Measurements from ENCODE around the gene F11R.
A peak's percentile ranks its signal among the peaks of the same experiment; 100 is the strongest.
"Not testable (repeated sequence)": the region's sequence is repeated elsewhere in the genome, so short reads cannot be mapped to it uniquely, and the experiment has no call there.

Gene F11R

GRCh38 chr1:161009602-161010211, 11.2 kb downstream of the F11R start:
- no peak for DNase-seq

GRCh38 chr1:161008869-161009510, 12.0 kb downstream of the F11R start:
- no peak for DNase-seq

- no peak for DNase-seq
These were observed 13.6 kb downstream of the F11R start for GRCh38 chr1:161007369-161007768.

DNA sequence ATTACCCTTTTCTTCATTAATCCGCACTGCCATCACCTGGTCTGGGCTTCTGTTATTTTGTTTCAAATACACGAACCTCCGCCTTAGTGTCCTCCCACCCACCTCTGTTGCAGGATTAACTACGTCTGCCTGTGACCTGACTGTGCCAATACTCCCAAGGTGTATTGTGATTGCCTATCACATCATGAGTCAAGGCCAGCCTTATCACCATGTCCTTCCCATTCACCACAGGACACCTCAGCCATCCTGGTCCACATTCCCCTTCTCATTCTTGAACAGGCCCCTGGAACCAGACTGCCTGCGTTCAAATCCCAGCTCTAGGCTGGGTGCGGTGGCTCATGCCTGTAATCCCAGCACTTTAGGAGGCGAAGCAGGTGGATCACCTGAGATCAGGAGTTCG, 14.4 kb downstream of the F11R start:
- no peak for DNase-seq

DNA sequence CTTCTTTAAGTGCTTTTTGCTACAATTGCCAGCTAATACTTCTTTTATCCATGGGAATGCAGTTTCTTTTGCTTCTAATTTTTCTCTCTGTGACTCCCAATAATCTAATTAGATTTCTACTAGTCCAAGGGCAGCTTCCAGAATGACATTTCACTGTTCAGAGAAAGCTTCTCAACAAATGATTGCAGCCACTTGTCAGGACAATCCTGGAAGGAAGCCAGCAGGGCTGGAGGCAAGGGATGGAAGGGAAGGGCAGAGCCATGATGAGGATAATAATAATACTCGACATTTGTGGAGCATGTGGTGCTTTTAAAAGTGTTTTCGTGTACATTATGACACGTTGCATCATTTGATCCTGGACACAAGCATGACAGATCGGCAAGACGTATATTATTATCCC, 19.4 kb downstream of the F11R start:
- DNase-seq, result peak; percentile 28

DNA sequence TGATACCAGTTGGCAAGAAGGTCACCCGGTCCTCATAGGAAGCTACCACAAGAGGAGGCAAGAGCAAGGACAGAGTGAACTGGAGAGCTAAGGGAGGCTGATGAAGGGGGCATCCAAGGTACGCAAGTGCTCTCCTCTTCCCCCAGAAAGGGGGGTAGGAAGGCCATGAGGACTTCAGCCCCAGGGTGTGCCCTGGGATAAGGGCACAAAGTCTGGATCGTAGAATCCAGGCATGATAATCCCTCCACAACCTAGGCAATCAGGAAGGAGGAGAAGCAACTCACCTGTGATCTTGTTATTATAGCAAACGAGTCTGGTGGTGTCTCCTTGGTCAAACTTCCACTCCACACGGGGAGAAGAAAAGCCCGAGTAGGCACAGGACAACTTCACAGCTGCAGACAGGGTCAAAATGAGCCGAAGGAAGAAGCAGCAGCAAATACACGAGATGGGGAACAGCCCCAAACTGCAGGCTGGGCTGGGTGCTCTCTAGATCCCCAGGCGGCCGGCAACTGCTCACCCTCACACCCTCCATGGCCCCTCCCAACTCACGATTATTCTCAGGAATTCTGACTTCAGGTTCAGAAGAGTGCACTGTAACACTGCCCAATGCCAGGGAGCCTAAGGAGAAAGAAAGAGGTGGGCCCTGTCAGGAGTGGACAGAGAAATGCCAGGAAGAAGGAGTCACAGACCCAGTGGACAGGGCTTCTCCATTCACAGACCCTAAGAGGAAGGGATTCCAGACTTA, 20.0 kb downstream of the F11R start:
- no peak for DNase-seq

DNA sequence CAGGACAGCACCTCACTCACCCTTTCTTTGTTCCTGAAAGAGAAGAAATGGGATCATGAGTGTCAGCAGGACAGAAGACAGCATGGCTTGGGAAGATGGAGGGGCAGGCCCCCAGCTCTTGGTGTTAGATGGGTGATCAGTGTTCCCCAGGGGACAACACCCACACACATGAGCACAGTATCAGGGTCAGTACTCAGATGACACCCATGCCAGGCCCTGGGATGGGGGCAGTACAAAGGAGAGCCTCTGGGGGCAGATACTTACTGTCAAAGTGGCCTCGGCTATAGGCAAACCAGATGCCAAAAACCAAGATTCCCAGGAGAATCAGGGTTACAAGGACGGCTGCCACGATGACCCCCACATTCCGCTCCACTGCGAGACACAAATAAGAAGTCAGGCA, 21.6 kb downstream of the F11R start:
- no peak for DNase-seq

DNA sequence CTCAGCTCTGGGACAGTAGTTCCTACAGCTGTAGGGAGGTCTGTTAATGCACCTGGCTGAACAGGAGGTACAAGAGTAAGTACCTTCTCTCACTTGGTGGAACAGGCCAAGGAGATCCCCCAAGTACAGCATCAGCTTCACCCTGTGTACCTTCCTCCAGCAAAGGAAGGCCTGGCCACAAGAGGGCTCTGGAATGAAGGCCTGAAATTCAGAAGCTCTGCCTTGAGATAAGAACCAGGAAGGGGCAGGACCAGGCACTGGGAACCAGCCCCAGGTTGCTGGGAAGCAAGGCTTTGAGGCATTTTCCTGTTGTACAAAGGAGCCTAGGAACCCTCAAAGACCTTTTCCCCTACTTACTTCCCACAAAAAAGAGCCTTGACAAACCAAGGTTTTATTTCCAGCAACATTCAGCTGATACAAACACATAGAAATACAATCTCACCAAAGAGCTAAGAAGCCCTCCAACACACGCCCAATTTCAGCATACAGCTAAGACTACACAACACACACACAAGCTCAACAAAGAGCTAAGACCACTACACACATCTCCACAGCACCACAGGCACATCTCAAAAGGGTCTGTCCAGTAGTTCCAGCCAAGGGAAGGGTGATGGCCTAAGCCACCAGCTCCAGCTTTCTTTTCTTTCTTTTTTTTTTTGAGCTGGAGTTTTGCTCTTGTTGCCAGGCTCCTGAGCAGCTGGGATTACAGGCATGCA, 23.5 kb downstream of the F11R start:
- peak; percentile 11 for DNase-seq

- no peak for DNase-seq
These were observed 24.8 kb downstream of the F11R start for GRCh38 chr1:160996178-160996577.

- DNase-seq, result peak; percentile 25
These were observed 27.3 kb downstream of the F11R start for GRCh38 chr1:160993544-160994193.

- DNase-seq, result not testable (repeated sequence)
These were observed 28.9 kb downstream of the F11R start for GRCh38 chr1:160992036-160992435.

DNA sequence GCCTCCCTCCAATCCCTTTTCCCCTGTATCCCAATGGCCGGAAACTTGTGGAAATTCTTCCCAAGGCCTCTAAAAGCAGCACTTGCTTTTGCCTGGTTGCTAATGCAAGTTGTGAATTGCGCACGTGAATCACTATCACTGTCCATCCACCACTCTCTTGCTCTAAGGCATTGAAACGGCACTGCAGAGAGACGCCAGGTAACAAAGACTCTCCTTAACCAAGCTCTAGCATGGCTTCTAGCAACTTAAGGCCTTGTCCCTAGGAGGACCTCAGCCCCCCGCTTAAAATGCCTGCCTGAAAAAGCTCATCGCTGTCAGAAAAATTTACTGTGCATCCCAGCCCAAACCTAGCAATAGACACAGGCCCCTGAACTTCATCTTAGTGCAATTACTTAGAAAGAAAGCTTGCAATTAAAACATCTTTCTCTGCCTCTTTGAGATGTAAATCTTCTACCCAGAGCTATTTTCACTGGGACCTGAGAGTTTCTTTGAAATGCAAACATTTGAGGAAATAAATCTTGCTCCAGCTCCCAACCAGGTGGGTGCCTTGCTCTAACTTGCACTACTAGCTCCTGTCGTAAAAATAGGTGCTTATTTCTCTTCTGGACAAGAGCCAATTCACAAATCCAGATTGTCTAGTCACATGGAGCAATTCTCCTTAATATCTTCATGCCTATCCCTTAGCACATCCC, 33.4 kb downstream of the F11R start:
- DNase-seq, result no peak

GRCh38 chr1:160985723-160986122, 35.2 kb downstream of the F11R start:
- DNase-seq, result no peak

GRCh38 chr1:160981584-160982411, 39.2 kb downstream of the F11R start:
- DNase-seq, result no peak

- no peak for DNase-seq
These were observed 41.7 kb downstream of the F11R start for GRCh38 chr1:160979286-160979685.

DNA sequence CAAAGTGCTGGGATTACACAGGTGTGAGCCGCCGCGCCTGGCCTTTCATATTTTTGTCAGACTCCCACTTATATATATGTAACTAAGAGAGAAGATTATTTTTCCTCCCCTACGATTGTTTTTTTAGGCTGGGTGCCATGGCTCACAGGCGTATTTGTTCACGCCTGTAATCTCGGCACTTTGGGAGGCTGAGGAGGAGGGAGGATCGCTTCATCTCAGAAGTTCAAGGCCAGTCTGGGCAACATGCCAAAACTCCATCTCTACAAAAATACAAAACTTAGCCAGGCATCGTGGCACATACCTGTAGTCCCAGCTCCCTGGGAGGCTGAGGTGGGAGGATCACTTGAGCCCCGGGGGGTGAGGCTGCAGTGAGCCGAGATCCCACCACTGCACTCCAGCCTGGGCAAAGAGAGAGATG, 42.4 kb downstream of the F11R start:
- peak; percentile 42 for DNase-seq

DNA sequence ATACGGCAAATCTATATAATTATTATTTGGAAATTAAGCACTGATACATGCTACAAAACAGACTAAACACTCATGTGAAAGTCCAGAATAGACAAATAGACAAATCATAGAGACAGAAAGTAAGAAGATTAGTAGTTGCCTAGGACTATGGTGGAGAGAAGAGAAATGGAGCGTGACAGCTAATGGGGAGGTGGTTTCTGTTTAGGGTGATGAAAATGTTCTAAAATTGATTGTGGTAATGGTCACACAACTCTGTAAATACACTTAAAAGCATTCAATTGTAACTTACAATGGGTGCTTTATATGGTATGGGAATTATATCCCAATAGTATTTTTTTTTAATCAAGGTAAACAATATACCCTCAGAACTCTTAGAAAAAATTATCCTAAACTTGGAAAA, 45.9 kb downstream of the F11R start:
- no peak for DNase-seq

DNA sequence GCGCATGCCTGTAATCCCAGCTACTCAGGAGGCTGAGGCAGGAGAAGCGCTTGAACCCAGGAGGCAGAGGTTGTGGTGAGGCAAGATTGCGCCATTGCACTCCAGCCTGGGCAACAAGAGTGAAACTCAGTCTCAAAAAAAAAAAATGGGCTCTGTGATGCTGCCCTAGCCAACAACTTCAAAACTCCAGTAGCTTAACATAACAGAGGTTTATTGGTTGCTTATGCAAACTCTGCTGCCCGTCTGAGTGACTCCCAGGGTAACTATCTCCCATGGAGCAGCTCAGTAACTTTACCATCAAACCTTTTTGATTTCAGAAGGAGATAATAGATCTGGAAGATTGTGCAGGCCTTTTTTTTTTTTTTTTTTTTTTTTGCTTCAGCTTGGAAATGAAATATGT, 47.5 kb downstream of the F11R start:
- no peak for DNase-seq

GRCh38 chr1:160972939-160973338, 48.0 kb downstream of the F11R start:
- no peak for DNase-seq

GRCh38 chr1:160971618-160972056, 49.3 kb downstream of the F11R start:
- no peak for DNase-seq

DNA sequence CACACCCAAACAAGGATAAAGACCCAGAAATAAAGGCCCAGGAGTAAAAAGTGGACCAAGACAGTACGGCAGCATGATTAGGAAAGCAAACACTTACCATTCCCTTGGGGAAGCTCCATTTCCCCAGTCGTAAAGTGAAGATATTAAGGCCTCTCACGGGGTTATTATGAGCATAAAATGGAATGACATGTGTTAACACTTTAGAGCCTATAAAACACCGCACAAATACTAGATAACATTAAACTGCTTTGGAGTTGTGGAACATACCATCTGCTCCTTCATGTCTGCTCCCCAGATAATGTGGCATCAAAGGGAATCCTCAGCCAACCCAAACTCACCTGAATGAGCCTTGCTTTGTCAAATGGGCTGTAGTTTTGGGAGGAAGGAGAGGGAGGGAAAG, 57.4 kb downstream of the F11R start:
- peak; percentile 17 for DNase-seq
